Choroid plexus epithelial cell (primary cell): ENCODE results near the gene ROBO4.
A peak's percentile ranks its signal among the peaks of the same experiment; 100 is the strongest.

Experiments
- DNase-seq: peaks from one replicate; pipeline ENCODE4 v3.0.0-alpha.2; 2010; ENCODE audit warnings: low read depth
- H3K4me3 ChIP-seq: 2 replicates; pipeline ENCODE4 v1.5.1; 2011; ENCODE audit warnings: low read depth, mild to moderate bottlenecking, control low read depth, low read length, moderate library complexity
- CTCF ChIP-seq: conservative IDR thresholded peaks from 2 replicates; pipeline ENCODE4 v1.5.1; 2011; ENCODE audit warnings: low read depth, mild to moderate bottlenecking, control low read depth, inconsistent platforms, low read length, moderate library complexity

The ROBO4 gene

GRCh38 chr11:124884340-124884739, 13.3 kb downstream of the ROBO4 start:
- no peak overlapping the region for H3K4me3 ChIP-seq
- TF ChIP-seq CTCF: no peak
- DNase-seq: no peak

DNA sequence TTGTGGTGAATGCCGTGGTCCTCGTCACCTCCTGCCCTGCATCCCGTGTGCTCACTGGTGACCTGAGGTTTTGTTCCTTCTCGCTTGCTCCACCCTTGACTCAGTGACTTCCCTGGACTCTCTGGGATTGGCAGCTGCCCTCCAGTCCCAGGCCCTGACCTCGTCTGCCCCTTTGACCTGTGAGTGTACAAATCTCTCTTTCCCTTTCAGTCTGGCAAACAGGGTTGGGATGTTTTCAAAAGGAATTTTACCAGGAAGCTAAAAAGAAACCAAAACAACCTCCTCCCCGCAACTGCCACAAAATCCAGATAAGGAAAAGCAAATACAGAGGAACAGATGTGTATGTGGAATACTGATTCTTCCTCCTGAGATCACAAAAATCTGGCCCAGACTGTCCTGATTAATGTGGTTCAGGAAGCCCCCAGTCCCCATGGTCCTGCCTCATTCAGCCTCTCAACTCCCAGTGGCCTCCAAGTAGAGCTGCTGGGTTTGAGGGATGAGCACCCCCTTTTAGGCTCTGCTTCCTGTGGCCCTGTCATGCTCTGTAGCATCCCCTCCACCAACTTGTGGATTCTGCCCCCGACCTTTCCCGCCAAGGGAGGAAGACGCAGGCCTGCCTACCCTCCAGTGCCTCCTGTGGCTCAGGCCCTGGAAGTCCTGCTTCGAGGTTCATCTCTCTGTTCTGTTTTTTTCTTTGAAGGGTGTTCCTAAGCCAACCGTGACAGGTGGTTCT, 15.2 kb downstream of the ROBO4 start:
- peak; percentile 40 for DNase-seq
- peak; percentile 6 for TF ChIP-seq CTCF
- H3K4me3 ChIP-seq: no peak overlapping the region

GRCh38 chr11:124880958-124881357, 16.7 kb downstream of the ROBO4 start:
- DNase-seq: no peak
- no peak for TF ChIP-seq CTCF
- H3K4me3 ChIP-seq: no peak overlapping the region

GRCh38 chr11:124880290-124880611, 17.4 kb downstream of the ROBO4 start:
- H3K4me3 ChIP-seq: no peak overlapping the region
- TF ChIP-seq CTCF: no peak
- no peak for DNase-seq

DNA sequence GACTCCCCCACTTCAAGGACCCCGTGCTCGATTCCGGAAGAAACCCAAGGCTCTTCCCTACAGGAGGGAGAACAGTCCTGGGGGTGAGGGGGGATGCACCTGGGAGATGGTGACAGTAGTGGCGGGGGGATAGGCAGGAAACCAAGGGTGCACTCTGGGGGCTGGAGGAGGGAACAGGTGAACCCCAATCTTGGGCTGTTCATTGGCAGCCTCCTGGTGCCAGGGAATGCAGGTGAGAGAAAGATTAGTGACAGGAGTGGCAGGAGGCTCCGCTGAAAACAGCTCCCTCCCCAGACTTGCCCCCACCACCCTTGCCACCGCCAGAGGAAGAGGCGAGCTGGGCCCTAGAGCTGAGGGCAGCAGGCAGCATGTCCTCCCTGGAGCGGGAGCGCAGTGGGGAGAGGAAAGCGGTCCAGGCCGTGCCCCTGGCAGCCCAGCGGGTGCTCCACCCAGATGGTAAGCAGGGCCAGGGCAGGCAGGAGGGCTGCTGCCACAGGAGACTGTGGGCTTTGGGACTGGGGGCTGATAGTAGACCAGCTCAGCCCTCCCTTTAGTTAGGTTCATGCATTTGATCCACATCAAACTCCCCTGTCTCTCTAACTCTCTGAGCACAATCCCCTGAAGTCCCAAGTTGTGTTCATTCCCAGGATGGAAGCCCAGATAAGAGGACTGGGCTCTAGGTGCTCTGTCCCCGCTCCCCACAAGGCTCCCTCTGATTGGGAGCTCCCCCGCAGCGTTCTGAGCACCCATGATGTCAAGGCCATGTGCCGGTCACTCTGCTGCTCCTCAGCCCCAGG, 18.0 kb downstream of the ROBO4 start:
- no peak for TF ChIP-seq CTCF
- DNase-seq: no peak

DNA sequence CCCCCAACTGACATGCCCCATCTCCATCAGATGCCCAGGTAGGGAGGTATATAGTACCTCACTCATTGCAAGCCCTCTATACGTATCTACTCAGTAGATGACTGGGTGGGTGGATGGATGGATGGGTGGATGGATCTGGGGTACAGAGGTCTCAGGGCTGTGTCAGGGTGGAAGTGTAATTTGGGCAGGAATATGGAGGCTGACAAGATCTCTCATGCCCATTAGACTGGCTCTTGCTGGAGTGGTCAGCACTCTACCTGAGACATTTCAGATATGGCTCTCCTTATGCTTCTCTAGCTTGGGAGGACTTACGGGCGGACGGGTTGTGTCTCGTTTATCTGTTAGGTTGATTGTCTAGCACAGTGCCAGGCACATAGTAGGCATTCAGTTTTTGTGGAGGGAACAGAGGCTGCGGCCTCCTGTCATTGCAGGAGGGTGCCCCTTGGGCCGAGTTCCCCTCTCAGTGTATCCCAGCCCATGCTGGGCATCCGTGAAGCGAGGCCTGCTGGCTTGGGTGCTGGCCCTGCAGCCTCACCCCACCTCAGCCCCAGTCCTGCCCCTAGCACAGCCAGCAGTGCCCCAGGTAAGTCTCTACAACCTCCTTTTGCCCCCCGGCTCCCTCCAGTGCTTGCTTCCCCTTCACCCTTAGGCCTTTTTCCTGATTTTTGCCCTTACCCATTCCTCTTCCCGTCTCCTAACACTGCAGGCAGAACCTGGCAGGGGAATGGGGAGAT, 18.7 kb downstream of the ROBO4 start:
- no peak for DNase-seq
- no peak for TF ChIP-seq CTCF
- no peak overlapping the region for H3K4me3 ChIP-seq

More for the DNA sequence above, 18.0 kb downstream of the ROBO4 start:
- H3K4me3 ChIP-seq: no peak overlapping the region
